Transverse colon (tissue), 4 donors: ENCODE data around the gene RSRC1.

Source experiments
- POLR2A ChIP-seq: fragments of 450-650 bp; IDR thresholded peaks from one replicate; pipeline ENCODE4 v1.6.1; 2016; ENCODE audit warnings: antibody characterized with exemption, mild to moderate bottlenecking, moderate library complexity
- POLR2AphosphoS5 ChIP-seq, 3 donors: sonication (generic); formaldehyde crosslinking; IDR thresholded peaks; one replicate each; pipeline ENCODE4 v1.6.1; 2016; ENCODE audit warnings: antibody characterized with exemption in 3 of 3
- TF ChIP-seq, protein P1 (sequence below), 5 experiments: fragments of 200-600 bp in 3 of 5; fragments of 450-650 bp in 2 of 5; sonication (generic) in 3 of 5; IDR thresholded peaks; 1 replicate in 2 of 5; 2 replicates in 3 of 5; pipeline ENCODE4 v1.5.1; 2016 to 2017; ENCODE audit warnings: antibody characterized with exemption in 5 of 5, inconsistent platforms in 3 of 5, mild to moderate bottlenecking in 2 of 5, moderate library complexity in 1 of 5

DNA sequence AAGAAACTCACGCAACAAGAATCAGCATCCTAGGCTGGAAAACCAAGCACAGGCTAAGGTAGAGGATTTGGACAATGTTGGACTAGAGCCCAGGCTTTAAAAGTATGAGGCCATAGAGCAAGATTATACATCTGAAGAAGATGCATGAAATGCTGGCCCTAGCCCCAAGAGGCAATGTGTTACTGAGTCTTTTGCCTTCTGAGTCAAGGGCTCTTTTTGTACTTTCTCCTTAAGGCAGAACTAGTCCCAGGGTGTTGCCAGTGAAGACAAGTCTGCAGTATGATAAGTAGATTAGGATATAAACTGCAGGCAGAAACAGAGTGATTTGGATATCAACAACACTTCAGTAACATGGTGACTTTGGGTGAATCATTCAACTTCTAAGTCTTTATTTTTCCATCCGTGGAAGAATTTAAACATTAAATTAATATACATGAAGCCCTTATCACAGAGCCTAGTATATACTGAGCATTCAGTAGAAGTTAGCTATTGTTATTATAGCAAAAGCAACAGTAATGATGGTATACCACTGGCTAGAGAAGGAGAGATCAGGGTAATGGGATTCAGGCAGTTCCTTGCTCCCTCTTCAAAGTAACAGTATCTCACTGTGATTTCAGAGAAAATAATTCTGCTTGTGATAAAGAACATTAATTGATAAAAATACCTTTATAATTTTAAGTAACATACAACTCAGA lies 361.2 kb downstream of the RSRC1 start:
- TF ChIP-seq, protein P1, sequence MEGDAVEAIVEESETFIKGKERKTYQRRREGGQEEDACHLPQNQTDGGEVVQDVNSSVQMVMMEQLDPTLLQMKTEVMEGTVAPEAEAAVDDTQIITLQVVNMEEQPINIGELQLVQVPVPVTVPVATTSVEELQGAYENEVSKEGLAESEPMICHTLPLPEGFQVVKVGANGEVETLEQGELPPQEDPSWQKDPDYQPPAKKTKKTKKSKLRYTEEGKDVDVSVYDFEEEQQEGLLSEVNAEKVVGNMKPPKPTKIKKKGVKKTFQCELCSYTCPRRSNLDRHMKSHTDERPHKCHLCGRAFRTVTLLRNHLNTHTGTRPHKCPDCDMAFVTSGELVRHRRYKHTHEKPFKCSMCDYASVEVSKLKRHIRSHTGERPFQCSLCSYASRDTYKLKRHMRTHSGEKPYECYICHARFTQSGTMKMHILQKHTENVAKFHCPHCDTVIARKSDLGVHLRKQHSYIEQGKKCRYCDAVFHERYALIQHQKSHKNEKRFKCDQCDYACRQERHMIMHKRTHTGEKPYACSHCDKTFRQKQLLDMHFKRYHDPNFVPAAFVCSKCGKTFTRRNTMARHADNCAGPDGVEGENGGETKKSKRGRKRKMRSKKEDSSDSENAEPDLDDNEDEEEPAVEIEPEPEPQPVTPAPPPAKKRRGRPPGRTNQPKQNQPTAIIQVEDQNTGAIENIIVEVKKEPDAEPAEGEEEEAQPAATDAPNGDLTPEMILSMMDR (IDR thresholded peaks at IDR 0.05): no peak
- TF ChIP-seq POLR2AphosphoS5 (IDR thresholded peaks at IDR 0.05) (no peak), POLR2A (no peak)
